ENCODE results near the gene TBC1D9. TPM values are rescaled to one million over a fixed set of nuclear protein-coding genes. Genes with fewer than 3 reads are reported as not detected.

The TBC1D9 gene
- total RNA-seq, 1 donor from 2014 or later, result 22.1 TPM

- TF ChIP-seq CTCF (IDR thresholded peaks at IDR 0.05) (no peak), POLR2A (IDR thresholded peaks at IDR 0.05) (no peak), POLR2AphosphoS5 (IDR thresholded peaks at IDR 0.05; ENCODE audit: insufficient read depth in 1 of 2, low read depth in 1 of 2) (no peak)
- no peaks in the 10 kb centered on the region for H3K4me1 ChIP-seq
- DNase-seq (ENCODE audit: extremely low spot score in 2 of 2), result no peak
- no peaks in the 10 kb centered on the region for H3K36me3 ChIP-seq
- H3K4me3 ChIP-seq, result no peak overlapping the region
- H3K9me3 ChIP-seq, result no peaks in the 10 kb centered on the region
- no peaks in the 10 kb centered on the region for H3K27me3 ChIP-seq
- intact Hi-C loops (cut with DNase I), result no loop called here
- no peak overlapping the region for H3K27ac ChIP-seq
Measured at GRCh38 chr4:140735779-140736391, 20.3 kb downstream of the TBC1D9 start.

- H3K27ac ChIP-seq, result no peak overlapping the region
- no peaks in the 10 kb centered on the region for H3K4me1 ChIP-seq
- DNase-seq (ENCODE audit: extremely low spot score in 2 of 2), result no peak
- no peaks in the 10 kb centered on the region for H3K27me3 ChIP-seq
- H3K36me3 ChIP-seq, result no peaks in the 10 kb centered on the region
- H3K4me3 ChIP-seq, result no peak overlapping the region
- TF ChIP-seq POLR2AphosphoS5 (IDR thresholded peaks at IDR 0.05; ENCODE audit: insufficient read depth in 1 of 2, low read depth in 1 of 2) (no peak), CTCF (IDR thresholded peaks at IDR 0.05) (no peak), POLR2A (IDR thresholded peaks at IDR 0.05) (no peak)
- intact Hi-C loops (cut with DNase I), result no loop called here
- no peaks in the 10 kb centered on the region for H3K9me3 ChIP-seq
Measured at GRCh38 chr4:140735317-140735716, 20.9 kb downstream of the TBC1D9 start.

- no peak for DNase-seq (ENCODE audit: extremely low spot score in 2 of 2)
- no peak overlapping the region for H3K4me3 ChIP-seq
- H3K36me3 ChIP-seq, result no peaks in the 10 kb centered on the region
- TF ChIP-seq POLR2A (IDR thresholded peaks at IDR 0.05) (no peak), POLR2AphosphoS5 (IDR thresholded peaks at IDR 0.05; ENCODE audit: insufficient read depth in 1 of 2, low read depth in 1 of 2) (no peak), CTCF (IDR thresholded peaks at IDR 0.05) (no peak)
- peaks cover 11% of the 10 kb centered on the region for H3K4me1 ChIP-seq
- H3K9me3 ChIP-seq, result no peaks in the 10 kb centered on the region
- no peaks in the 10 kb centered on the region for H3K27me3 ChIP-seq
- intact Hi-C loops (cut with DNase I), result no loop called here
- no peak overlapping the region for H3K27ac ChIP-seq
Measured at GRCh38 chr4:140732780-140733179, 23.4 kb downstream of the TBC1D9 start.

- Histone ChIP-seq H3K4me1 (peaks cover 13% of the 10 kb centered on the region), H3K4me3 (no peak overlapping the region), H3K27ac (no peak overlapping the region), H3K36me3 (no peaks in the 10 kb centered on the region), H3K27me3 (no peaks in the 10 kb centered on the region), H3K9me3 (no peaks in the 10 kb centered on the region)
- TF ChIP-seq POLR2A (IDR thresholded peaks at IDR 0.05) (no peak), POLR2AphosphoS5 (IDR thresholded peaks at IDR 0.05; ENCODE audit: insufficient read depth in 1 of 2, low read depth in 1 of 2) (no peak), CTCF (IDR thresholded peaks at IDR 0.05) (no peak)
- intact Hi-C loops (cut with DNase I), result no loop called here
- no peak for DNase-seq (ENCODE audit: extremely low spot score in 2 of 2)
Measured at GRCh38 chr4:140729344-140730049, 26.7 kb downstream of the TBC1D9 start.
